ENCODE measurements around the gene ARGLU1. TPM values are rescaled to one million over a fixed set of nuclear protein-coding genes. Genes with fewer than 3 reads are reported as not detected.

The ARGLU1 gene
- total RNA-seq, 4 donors from 2014 or later, result 10.0 to 41.1 (median 12.9) TPM

- TF ChIP-seq CTCF (IDR thresholded peaks at IDR 0.05 in 4 of 5, conservative IDR thresholded peaks at IDR 0.05 in 1 of 5) (no peak), POLR2A (IDR thresholded peaks at IDR 0.05) (no peak)
- peak overlapping the region in 1 of 4 donors; percentile 48 for H3K27ac ChIP-seq
- H3K27me3 ChIP-seq, result no peaks in the 10 kb centered on the region
- H3K4me1 ChIP-seq, result peaks cover 23 to 31% of the 10 kb centered on the region in 2 donors
- H3K36me3 ChIP-seq, result peaks cover 0 to 20% of the 10 kb centered on the region in 2 donors
- no peak for ATAC-seq
- in situ Hi-C loops (cut with MboI; ENCODE audit: low sequenced_read_pairs in 4 of 4) (no loop called here), intact Hi-C loops (cut with DNase I; ENCODE audit: low total_unique reads) (no loop called here)
- no peaks in the 10 kb centered on the region for H3K9me3 ChIP-seq
- H3K4me3 ChIP-seq, result no peak overlapping the region
- no peak for DNase-seq
Measured at GRCh38 chr13:106492588-106493475, 75.1 kb downstream of the ARGLU1 start.

GRCh38 chr13:106491928-106492587 is 75.9 kb downstream of the ARGLU1 start:
- Histone ChIP-seq H3K4me3 (no peak overlapping the region), H3K9me3 (no peaks in the 10 kb centered on the region), H3K36me3 (peaks cover 0 to 20% of the 10 kb centered on the region in 2 donors), H3K27ac (peak overlapping the region in 2 of 4 donors; percentile 11 to 48), H3K4me1 (peaks cover 15 to 24% of the 10 kb centered on the region in 2 donors), H3K27me3 (no peaks in the 10 kb centered on the region)
- intact Hi-C loops (cut with DNase I; ENCODE audit: low total_unique reads), result no loop called here
- no peak for DNase-seq
- ATAC-seq, result no peak
- no peak for TF ChIP-seq POLR2A (IDR thresholded peaks at IDR 0.05)
- no peak for TF ChIP-seq CTCF (IDR thresholded peaks at IDR 0.05 in 4 of 5, conservative IDR thresholded peaks at IDR 0.05 in 1 of 5)
- in situ Hi-C loops (cut with MboI; ENCODE audit: low sequenced_read_pairs in 4 of 4), result no loop called here

Other genes starting within 250 kb of the ARGLU1 start
- gene EFNB2, start 32.5 kb downstream of the ARGLU1 start, total RNA-seq, result 1 to 10 TPM; 5.7 to 9.3 (median 6.1) TPM

Measured in gastrocnemius medialis (tissue), 4 donors.